Stimulated activated CD4-positive, alpha-beta T cell treated with anti-CD3 and anti-CD28 coated beads, TNF-alpha, amount 100 ng/mL, for 1 hour (primary cell): ENCODE data around the gene GALNT9.
"Not testable (repeated sequence)": the region's sequence is repeated elsewhere in the genome, so short reads cannot be mapped to it uniquely, and the experiment has no call there.

Experiments
- DNase-seq, 3 donors: peaks; one replicate each; pipeline ENCODE4 v3.0.0-alpha.2; 2020; ENCODE audit warnings: low read depth in 3 of 3, low spot score in 1 of 3

Gene GALNT9

DNA sequence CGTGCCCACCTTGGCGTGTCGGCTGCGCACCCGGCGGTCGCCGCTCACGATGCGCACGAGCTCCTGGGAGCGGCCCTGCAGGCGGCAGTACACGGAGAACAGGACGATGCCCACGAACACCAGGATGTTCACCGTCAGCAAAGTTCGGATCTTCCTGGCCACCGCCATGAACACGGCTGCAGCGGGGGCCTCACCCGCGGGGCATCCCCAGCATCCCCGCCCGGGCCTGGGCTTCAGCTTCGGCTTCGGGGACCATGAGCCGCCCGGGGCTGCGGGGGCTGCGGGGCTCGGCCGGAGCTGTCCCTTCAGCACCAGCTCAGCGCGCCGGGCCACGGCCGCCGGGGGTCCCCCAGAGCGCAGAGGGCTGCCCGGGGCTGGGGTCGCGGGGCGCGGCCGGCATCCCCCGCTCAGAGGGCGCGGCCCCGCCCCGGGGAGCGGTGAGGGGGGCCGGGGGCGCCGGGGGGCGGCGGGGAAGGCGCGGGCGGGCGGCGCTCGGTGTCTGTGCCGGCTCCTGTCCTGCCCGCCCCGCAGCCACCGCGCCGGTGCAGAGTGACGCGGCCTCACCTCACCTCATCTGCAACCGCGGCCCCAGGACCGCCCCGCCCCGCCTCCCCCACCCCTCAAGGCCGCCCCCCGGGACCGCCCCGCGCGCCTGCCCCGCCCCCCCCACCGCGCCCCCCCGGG lies at the start of gene GALNT9:
GALNT9 (minus strand) TSS at position 554 of the 684 bp plus-strand sequence; CDS start at position 168, 386 bp downstream.
- no peak for DNase-seq

DNA sequence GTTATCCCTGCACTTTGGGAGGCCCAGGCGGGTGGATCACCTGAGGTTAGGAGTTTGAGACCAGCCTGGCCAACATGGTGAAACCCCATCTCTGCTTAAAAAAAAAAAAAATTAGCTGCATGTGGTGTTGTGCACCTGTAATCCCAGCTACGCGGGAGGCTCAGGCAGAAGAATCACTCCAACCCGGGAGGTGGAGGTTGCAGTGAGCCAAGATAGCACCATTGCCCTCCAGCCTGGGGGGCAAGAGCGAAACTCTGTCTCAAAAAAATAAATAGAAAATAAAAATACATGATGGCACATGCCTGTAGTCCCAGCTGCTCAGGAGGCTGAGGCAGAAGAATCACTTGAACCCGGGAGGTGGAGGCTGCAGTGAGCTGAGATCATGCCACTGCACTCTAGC lies 49.7 kb upstream of the GALNT9 start:
- DNase-seq: not testable (repeated sequence)

DNA sequence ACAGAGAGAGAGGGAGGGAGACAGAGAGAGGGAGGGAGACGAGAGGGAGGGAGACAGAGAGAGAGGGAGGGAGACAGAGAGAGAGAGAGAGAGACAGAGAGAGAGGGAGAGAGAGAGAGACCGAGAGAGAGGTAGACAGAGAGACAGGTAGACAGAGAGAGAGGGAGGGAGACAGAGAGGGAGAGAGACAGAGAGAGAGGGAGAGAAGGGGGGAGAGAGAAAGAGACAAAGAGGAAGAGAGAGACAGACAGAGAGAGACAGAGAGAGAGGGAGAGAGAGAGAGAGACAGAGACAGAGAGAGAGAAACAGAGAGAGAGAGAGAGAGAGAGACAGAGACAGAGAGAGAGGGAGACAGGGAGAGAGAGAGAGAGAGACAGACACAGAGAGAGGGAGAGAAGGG lies 47.8 kb upstream of the GALNT9 start:
- DNase-seq: no peak

DNA sequence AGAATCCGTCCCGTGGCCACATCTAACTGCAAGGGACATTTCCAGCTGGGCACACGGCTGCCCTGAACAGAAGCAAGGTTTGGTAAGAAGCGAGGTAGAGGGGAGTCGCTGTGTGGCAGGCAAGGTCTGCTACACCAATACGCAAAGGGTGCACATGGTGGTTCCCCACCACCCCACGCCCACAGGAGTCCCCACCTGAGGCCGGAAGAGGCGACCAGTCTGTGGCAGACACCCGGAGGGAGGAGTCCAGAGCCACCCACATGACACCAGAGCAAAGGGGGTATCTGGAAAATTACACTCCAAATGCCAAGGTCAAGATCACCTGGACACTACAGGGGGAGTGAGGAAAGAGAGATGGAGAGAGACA lies 47.1 kb upstream of the GALNT9 start:
- DNase-seq: no peak

DNA sequence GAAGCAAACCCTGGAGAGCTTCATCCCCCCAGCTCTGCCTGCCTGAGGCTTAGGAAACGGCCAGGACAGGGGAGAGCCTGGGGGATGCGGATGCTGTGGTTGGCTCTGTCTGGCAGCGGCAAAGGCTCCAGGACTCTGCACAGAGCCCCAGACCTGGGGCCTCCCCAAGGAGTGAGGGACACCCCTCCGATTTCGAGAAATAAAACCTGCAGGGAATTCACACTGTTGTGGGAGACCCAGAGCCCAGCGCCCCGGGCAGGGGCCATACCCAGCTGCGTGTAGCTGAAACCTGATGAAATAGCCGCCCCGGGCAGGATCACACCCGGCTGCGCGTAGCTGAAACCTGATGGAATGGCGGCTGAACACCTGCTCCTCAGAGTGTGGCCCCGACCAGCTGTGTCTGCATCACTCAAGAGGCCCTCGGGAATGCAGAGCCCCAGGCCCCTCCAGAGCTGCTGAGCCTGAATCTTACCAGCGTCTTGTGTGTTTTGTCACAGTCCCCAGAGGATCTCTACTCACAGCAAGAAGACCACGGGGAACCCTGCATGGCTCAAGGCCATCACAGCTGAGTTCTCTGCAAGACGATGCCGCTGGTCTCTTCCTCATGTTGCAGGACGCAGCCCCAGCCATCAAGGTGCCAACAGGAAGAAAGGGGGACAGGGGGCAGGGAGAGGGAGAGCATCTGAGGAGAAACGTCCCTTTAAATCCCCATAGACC lies 46.5 kb upstream of the GALNT9 start:
- DNase-seq: no peak

DNA sequence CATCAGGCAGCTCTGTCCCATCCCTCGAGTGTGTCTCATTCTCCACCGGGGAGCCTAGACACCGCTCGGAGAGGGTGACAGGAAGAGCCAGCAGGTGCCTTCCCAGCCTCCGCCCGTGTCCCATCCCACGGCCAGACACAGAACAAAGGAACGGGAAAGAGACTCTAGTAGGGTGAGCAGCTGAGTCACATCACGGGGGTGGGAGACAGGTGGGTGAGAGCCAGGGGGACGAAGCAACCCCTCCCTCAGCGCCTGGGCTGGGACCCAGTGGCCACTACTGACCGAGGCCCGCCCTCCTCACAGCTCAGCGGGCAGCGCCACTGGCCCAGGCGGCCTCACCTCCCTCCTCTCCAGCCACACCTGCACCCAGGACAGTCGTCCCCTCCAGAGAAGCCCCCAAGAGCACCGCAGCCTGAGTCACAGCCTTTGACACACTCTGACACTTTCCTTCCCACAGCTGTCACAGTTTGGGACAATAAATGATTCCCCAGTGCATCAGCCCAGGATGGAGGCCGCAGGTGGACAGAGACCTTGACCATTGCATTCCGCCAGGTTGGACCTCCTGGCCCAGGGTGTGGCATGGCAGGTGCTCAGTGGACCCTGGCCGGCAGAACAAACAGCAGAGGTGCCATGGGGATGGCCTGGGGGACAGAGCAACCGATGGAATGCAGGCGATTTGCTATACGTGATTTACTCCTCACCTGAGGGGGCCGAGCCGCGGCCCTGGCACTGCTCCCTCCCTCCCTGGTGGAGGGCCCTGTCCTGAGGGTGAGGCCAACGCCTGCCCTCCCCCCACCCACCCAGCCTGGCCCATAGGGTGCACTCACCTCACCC lies 45.4 kb upstream of the GALNT9 start:
- DNase-seq: no peak

DNA sequence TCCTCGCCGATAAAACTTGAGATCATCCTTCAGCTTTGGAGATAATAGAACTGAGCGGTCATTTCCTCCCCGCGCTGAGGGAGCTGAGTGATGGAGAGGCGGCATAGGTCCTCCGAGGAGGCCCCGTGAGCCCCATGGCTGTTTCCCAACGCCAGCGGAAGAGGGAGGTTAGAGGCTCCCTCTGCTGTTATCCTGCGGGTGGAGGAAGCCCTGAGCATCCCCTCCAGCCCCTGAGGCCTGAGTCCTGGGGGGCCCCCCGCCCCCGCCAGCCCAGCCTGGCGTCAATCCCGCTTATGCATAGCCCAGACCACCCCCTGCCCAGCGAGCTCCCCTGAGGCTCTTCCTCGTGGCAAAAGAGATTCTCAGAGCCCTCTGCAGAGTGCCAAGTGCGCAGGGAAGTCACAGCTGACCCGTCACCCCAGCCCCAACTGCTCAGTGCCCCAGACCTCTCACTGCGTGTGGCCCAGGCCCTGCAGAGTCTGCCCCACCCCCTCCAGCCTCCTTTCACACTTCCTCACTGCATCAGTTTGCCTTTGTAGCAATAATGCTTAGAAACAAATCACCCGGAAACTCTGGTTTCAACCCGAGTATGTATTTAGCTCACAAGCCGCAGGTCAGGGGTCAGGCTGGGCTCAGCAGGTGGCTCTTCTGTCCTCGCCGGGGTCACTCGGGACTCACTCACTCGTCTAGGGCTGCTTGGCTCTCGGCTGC lies 44.7 kb upstream of the GALNT9 start:
- DNase-seq: no peak

DNA sequence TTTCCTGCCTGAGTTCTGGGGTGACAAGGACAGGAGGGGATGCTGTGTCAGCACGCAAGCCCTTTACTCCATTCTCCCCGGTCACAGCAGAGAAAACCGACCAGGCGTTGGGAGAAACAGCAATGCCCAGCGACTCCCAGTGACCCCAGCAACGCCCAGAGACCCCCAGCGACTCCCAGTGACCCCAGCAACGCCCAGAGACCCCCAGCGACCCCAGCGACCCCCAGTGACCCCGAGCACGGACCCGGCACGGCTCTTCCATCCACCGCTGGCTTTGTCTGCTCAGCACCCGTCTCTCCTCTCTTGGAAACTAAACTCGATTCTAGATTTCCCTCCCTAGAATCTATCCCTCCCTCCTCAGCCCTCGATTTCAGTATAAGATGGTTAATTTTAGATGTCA lies 38.5 kb upstream of the GALNT9 start:
- DNase-seq: no peak

DNA sequence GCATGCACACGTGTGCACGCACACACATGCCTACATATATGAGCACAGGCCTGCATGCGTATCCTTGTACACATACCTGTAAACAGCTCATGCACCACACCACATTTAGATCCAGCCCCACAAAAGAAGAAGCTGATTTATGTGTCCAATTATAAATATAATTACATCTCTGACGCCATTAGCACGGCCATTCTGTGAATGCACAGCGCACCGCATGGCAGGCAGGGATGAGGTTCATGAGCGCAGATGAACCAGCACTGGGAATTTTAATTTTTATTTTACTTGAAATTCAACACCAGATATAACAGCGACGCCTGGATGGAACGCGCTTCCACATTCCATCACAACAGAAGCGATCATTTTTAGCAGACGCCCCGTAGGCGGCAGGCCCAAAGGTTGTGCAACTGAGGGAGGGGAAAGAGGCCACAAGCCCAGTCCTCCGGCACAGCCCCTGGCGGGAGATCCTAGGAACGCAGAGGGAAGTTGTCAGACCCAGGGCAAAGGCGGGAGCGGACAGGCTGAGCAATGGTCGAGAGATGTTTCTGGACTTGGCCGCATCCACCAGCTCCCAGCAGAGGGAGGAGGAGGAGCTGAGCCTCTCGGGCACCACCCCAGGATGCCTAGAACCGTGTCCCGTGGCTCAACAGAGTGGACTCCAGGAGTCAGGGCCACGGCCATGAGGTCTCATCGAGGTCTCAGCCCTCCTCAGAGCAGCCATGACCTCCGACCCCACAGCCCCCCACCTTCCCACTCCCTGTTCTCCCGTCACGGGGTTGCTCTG lies 37.9 kb upstream of the GALNT9 start:
- no peak for DNase-seq

DNA sequence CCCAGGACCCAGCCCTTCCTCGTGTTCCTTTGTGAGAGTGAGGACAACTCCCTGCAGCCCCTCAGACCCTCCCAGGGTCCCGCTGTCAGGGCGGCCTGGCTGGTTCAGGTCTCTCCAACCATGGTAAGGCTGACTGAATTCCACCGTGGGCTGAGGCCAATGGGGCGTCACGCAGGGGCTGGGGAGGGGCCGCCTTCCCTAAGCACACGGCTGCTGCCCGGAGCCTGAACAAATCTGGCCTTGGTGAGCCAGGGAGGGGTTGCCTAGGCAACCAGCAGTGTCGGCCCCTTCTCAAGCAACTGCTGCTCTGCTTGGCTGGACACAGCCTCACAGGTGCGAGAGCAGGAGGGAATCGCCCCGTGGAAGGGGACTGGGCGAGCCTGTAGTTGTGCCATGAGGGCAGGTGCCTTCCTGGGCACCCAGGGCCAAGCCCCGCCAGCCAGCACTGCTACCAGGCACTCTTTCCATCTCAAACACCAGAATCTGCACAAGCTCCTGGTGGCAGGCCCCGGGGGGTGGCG lies 37.0 kb upstream of the GALNT9 start:
- DNase-seq: no peak

DNA sequence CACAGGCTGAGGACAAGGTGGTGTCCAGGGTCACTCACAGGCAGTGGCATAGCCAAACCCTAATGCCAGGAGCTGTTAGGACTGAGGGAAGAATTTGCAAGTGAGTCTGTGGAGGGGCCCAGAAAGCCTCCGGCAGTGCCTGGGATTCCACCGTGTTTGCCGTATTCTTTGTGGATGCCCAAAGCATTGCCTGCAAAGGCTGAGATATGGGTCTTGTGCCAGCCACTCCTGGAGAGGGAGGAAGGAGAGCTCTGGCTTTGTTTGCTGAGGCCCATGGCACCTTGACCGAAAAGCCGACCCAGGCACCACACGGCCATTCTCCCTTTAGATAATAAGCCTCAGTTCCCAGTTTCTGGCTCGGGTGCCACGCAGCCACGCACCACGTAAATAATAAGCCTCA lies 35.8 kb upstream of the GALNT9 start:
- DNase-seq: no peak

DNA sequence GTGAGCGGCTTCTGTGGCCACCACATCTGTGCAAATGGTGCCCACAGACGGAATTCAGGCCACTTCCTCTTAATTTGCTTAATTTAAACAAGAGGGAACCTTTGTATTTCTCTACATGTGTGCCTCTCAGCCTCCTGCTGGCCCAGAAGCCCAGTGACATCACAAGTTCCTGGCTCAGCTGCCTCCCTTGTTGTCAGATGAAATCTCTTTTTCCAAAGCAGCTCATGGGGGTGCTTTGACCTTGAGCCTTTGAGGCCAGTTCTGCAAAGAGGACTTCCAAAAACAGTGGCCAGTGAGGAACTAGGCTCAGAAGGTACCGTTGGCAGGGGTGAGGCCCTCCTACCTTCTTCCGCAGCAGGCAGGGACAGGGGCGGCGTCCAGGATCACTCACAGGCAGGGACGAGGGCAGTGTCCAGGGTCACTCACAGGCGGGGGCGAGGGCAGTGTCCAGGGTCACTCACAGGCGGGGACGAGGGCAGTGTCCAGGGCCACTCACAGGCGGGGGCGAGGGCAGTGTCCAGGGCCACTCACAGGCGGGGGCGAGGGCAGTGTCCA lies 35.0 kb upstream of the GALNT9 start:
- DNase-seq: no peak

DNA sequence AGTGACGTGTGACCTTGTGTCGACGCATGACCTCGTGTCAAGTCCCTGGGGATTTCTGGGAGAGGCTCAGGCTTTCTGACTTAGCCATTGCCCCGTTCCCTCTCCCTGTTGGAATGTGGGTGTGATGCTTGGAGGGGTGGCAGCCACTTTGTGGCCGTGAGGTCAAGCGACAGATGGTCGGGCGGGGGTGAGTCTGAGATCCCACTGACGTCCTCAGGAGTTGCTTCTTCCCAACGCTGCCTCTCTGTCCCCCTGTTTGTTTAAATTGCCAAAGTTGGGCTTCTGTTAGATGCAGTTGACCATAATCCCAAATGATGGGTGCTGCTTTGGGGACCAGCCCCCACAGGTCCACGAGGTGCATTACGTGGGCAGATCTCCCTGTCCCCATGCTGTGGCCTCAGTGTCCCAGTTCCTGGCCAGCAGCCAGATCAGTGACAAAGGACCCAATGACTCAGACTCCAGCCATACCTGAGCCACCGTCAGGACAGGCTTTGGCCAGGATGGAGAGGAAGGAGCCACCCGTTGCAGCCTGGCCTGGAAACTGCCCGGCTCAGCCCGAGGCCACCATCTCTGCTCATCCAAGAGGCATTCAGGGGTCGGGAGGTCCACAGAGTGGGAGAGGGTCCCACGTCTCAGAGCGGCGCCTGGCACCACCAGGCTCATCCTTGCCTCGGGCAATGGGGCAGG lies 34.4 kb upstream of the GALNT9 start:
- no peak for DNase-seq

DNA sequence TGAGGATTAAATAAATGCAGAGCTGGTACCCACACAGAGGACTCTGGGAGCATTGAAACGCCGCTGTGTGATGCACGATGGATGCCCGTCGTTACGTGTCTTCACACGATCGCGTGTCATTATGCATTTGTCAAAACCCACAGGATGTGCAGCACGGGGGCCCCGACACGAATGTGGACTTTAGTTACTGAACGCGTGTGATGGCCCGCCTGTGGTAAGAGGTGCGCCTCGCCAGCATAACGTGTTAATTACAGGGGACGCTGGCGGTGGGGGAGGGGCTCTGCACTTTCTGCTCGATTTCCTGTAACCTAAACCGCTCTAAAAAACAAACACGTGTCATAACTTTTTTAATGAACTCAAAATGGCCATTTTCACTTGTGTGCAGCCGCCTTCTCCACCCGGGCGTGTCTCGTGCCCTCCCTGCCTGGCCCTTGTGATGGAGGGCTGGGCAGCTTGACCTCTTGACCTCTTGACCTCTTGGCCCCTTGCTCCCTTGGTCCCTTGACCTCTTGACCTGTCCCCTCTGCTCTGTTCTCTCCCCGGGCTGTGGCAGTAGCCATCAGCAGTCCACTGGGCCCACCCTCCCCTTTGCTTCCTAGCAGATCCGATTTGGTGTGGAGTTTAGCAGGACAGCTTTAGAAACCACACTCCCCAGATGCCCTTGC lies 33.7 kb upstream of the GALNT9 start:
- DNase-seq: no peak

DNA sequence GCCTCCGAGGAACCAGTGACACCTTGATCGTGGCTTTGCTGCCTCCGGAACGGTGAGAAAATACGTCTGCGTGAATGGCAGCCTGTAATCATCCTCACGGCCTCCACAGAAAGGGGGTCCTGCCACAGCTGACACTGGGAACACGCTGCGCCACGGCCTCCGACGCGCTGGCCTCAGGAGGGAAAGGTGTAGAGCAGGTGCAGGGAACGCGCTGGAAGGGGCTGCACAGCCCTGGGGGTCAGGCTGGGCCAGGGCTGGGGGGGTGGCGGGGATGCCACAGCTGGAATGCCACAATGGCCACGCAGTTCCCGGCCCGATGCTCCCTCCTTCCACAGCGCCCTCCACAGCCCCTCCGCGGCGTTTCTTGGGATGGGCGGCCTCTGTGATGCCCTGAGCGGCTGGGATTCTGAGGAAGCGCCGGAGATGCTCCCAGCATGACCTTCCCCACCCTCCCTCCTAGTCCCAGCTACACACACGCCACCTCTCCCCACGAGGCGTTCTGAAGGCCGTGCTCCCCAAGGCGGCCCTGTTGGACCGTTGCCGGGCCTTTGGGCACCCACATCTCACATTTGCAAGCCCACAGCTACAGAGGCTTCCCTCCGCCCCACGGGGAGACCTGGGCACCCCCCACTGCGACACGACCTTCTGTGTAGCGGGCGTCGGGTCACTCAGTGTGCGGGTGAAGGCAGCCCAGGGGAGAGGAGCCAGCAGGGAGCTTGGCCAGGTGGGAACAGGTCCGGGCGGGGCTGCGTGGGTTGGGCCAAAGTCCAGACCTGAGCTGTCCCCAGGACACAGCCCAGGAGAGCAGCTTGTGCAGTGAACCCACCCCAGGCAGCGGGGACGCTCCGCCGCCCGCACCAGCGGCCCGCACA lies 31.8 kb upstream of the GALNT9 start:
- DNase-seq: no peak

DNA sequence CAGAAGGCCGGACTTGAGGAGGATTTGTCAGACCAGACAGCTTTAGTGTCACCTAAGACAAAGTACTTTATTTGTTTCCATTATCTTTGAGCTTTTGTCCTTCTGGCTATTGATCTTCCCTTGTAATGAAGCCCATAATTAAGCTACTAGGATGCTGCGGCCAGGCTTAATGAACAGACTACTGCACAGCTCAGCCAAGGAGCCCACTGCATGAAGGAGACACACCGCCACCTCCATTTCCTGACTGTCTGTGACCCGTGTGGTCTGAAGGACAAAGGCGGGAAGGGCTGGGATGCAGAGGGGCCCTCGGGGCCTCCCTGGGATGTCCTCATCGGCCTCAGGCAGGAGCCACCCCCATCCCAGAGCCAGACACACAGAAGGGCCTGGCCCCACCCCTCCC lies 31.0 kb upstream of the GALNT9 start:
- DNase-seq: no peak

DNA sequence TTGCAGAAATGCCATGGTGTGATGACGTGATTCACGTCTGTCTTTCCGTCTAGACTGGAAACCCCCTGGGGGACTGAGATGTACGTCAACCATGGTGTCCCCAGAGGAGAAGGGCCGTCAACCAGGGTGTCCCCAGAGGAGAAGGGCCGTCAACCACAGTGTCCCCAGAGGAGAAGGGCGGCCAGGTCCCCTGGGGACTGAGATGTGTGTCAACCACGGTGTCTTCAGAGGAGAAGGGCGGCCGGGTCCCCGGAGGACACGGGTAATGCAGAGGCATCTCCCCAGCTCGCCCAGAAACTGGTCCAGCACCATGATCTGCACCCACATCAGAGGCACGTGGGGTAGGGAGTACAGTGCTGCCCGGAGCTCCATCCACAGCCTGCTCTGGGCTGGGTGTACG lies 30.6 kb upstream of the GALNT9 start:
- no peak for DNase-seq

DNA sequence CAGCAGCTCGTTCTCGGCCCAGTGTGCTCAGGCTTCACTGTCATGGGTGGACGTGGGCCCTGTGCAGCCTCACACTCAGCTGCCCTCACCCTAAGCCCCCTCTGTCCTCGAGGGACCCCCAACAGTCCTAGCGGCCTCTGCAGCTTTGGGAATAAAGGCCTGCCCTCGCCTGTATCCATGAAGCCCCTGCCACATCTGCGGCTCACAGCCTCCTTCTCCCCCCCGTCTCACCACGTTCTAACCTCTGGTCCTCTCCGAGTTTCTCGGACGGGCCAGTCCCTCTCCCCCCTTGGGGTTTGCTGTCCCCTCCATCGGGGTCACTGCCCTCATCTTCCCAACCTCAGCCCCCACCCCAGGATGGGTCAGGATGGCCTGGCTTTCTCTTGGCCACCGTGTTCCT lies 30.2 kb upstream of the GALNT9 start:
- DNase-seq: no peak
